GM18867 (cell line): ENCODE data around the gene MBD3L5.
"Not testable (repeated sequence)": the region's sequence is repeated elsewhere in the genome, so short reads cannot be mapped to it uniquely, and the experiment has no call there.

ENCODE experiments used
- ATAC-seq: cut with Tn5 transposase; IDR thresholded peaks from one replicate; pipeline ENCODE4 v1.9.1; 2021; ENCODE audit warnings: mild to moderate bottlenecking, moderate library complexity; ENCODE audit not compliant: unreplicated experiment

Gene MBD3L5

GRCh38 chr19:7051421-7051820, 21.0 kb downstream of the MBD3L5 start:
- not testable (repeated sequence) for ATAC-seq

- ATAC-seq, result not testable (repeated sequence)
Observed at GRCh38 chr19:7052896-7053295, 22.5 kb downstream of the MBD3L5 start.

- not testable (repeated sequence) for ATAC-seq
Observed at GRCh38 chr19:7054635-7055368, 24.4 kb downstream of the MBD3L5 start.

GRCh38 chr19:7055679-7056078, 25.3 kb downstream of the MBD3L5 start:
- not testable (repeated sequence) for ATAC-seq

GRCh38 chr19:7056371-7056770, 26.0 kb downstream of the MBD3L5 start:
- ATAC-seq, result not testable (repeated sequence)

- not testable (repeated sequence) for ATAC-seq
Observed at GRCh38 chr19:7058576-7058975, 28.2 kb downstream of the MBD3L5 start, which contains the start of gene MBD3L3. TSS of gene MBD3L3 (minus strand) at chr19:7058676. CDS start at chr19:7058605, 71 bp downstream.

- ATAC-seq, result not testable (repeated sequence)
Observed at GRCh38 chr19:7059977-7060376, 29.6 kb downstream of the MBD3L5 start.

- no peak for ATAC-seq
Observed at GRCh38 chr19:7063339-7063738, 33.0 kb downstream of the MBD3L5 start.

- ATAC-seq, result no peak
Observed at GRCh38 chr19:7063764-7064418, 33.5 kb downstream of the MBD3L5 start.

- not testable (repeated sequence) for ATAC-seq
Observed at GRCh38 chr19:7067122-7067521, 36.7 kb downstream of the MBD3L5 start.

GRCh38 chr19:7067716-7068115, 37.3 kb downstream of the MBD3L5 start:
- no peak for ATAC-seq

GRCh38 chr19:7068599-7068998, 38.2 kb downstream of the MBD3L5 start:
- ATAC-seq, result no peak

GRCh38 chr19:7069042-7069903, 38.9 kb downstream of the MBD3L5 start, which contains the start of gene ZNF557:
TSS of gene ZNF557 (plus strand) at chr19:7069703. CDS start at chr19:7075075, 5,372 bp downstream.
- peak; percentile 92 for ATAC-seq

GRCh38 chr19:7069904-7070226, 39.5 kb downstream of the MBD3L5 start:
- ATAC-seq, result no peak

GRCh38 chr19:7072541-7072940, 42.2 kb downstream of the MBD3L5 start:
- ATAC-seq, result no peak

- no peak for ATAC-seq
Observed at GRCh38 chr19:7074705-7075282, 44.4 kb downstream of the MBD3L5 start.

- ATAC-seq, result no peak
Observed at GRCh38 chr19:7076151-7076550, 45.8 kb downstream of the MBD3L5 start.

- no peak for ATAC-seq
Observed at GRCh38 chr19:7078008-7078407, 47.6 kb downstream of the MBD3L5 start.
